ENCODE data around the gene PLEKHH2.

The PLEKHH2 gene

DNA sequence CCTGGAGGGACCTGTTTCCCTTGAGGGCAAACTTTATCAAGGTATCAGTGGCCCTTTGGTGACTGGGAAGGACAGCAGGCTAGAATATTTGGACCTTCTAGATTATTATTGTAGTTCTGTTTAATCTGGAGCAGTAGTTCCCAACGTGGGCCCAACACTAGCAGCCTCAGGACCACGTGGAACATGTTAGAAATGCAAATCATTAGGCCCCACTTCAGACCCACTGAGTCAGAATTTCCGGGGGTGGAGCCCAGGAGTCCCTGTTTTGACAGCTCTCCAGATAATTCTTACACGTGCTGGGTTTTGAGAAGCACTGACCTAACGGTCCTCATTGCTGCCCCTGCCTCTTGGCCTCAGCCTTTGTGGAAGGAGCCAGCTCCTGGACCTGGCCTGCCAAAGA, 111.3 kb downstream of the PLEKHH2 start:
- DNase-seq (ENCODE audit: low read depth in 1 of 2, low spot score in 1 of 2), result no peak
- TF ChIP-seq, protein P1, sequence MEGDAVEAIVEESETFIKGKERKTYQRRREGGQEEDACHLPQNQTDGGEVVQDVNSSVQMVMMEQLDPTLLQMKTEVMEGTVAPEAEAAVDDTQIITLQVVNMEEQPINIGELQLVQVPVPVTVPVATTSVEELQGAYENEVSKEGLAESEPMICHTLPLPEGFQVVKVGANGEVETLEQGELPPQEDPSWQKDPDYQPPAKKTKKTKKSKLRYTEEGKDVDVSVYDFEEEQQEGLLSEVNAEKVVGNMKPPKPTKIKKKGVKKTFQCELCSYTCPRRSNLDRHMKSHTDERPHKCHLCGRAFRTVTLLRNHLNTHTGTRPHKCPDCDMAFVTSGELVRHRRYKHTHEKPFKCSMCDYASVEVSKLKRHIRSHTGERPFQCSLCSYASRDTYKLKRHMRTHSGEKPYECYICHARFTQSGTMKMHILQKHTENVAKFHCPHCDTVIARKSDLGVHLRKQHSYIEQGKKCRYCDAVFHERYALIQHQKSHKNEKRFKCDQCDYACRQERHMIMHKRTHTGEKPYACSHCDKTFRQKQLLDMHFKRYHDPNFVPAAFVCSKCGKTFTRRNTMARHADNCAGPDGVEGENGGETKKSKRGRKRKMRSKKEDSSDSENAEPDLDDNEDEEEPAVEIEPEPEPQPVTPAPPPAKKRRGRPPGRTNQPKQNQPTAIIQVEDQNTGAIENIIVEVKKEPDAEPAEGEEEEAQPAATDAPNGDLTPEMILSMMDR (IDR thresholded peaks at IDR 0.05; ENCODE audit: insufficient read depth, low read length), result no peak
- TF ChIP-seq, protein P2, sequence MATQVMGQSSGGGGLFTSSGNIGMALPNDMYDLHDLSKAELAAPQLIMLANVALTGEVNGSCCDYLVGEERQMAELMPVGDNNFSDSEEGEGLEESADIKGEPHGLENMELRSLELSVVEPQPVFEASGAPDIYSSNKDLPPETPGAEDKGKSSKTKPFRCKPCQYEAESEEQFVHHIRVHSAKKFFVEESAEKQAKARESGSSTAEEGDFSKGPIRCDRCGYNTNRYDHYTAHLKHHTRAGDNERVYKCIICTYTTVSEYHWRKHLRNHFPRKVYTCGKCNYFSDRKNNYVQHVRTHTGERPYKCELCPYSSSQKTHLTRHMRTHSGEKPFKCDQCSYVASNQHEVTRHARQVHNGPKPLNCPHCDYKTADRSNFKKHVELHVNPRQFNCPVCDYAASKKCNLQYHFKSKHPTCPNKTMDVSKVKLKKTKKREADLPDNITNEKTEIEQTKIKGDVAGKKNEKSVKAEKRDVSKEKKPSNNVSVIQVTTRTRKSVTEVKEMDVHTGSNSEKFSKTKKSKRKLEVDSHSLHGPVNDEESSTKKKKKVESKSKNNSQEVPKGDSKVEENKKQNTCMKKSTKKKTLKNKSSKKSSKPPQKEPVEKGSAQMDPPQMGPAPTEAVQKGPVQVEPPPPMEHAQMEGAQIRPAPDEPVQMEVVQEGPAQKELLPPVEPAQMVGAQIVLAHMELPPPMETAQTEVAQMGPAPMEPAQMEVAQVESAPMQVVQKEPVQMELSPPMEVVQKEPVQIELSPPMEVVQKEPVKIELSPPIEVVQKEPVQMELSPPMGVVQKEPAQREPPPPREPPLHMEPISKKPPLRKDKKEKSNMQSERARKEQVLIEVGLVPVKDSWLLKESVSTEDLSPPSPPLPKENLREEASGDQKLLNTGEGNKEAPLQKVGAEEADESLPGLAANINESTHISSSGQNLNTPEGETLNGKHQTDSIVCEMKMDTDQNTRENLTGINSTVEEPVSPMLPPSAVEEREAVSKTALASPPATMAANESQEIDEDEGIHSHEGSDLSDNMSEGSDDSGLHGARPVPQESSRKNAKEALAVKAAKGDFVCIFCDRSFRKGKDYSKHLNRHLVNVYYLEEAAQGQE (IDR thresholded peaks at IDR 0.05; ENCODE audit: insufficient replicate concordance, low read depth), result no peak
- TF ChIP-seq POLR2AphosphoS5 (IDR thresholded peaks at IDR 0.05; ENCODE audit: low read depth) (no peak), SPI1 (IDR thresholded peaks at IDR 0.05; ENCODE audit: borderline replicate concordance, low read depth) (no peak), GABPA (IDR thresholded peaks at IDR 0.05; ENCODE audit: low read depth) (no peak)

DNA sequence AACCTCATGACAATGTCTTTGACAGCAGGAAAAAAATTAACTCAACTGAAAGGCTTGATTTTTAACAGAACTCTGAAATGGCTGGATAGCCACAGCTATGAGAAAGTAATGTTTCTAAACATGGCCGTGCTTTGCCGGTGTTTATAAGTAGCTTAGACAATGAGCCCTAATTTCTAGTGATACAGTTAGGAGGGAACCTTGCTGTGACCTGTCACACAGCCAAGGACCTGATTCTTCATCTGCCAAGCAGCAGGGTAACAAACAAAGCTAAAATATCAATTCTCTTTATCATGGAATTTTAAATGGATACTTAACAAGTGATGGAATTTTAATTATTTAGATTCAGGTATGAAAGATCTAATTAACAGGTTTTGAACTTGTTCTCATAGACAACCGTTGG, 112.5 kb downstream of the PLEKHH2 start:
- Histone ChIP-seq H3K27ac (replicated peaks) (no peak overlapping the region), H3K27me3 (ENCODE audit: insufficient read depth, poor library complexity, severe bottlenecking) (peaks cover 2% of the 10 kb centered on the region), H3K4me3 (replicated peaks; ENCODE audit: insufficient read depth, low read length) (no peak overlapping the region)
- no peak for TF ChIP-seq SPI1 (IDR thresholded peaks at IDR 0.05; ENCODE audit: borderline replicate concordance, low read depth)
- no peak for TF ChIP-seq POLR2AphosphoS5 (IDR thresholded peaks at IDR 0.05; ENCODE audit: low read depth)
- no peak for TF ChIP-seq GABPA (IDR thresholded peaks at IDR 0.05; ENCODE audit: low read depth)
- TF ChIP-seq, protein P2 (IDR thresholded peaks at IDR 0.05; ENCODE audit: insufficient replicate concordance, low read depth), result no peak
- TF ChIP-seq, protein P1 (IDR thresholded peaks at IDR 0.05; ENCODE audit: insufficient read depth, low read length), result no peak
- no peak for DNase-seq (ENCODE audit: low read depth in 1 of 2, low spot score in 1 of 2)

More for the DNA sequence above, 111.3 kb downstream of the PLEKHH2 start:
- Histone ChIP-seq H3K27ac (replicated peaks) (no peak overlapping the region), H3K4me3 (replicated peaks; ENCODE audit: insufficient read depth, low read length) (no peak overlapping the region), H3K27me3 (ENCODE audit: insufficient read depth, poor library complexity, severe bottlenecking) (peaks cover 2% of the 10 kb centered on the region)

DNA sequence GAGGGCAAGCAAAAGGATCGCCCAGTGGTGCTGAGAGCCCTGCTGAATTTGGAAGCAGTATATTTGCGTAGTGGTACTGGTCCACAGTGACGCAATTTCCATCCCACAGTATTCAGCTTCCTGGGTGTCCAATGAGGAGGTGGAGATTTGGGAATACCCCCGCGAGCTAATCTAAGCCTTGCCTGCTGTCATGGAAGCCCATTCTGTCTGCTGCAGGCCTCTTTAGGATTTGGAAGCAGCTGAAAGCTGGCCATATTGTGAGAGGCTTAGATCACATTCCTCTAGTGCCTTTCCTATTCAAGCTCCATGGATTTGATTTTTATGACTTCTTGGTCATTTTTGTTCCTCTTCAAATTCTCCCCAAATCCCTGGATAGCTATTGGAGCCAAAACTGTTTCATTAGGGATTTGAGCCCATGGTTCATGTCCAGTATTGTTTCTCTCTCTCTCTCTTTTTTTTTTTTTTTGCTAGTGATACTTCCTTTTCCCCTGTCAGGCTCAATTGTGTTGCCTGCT, 114.5 kb downstream of the PLEKHH2 start:
- Histone ChIP-seq H3K4me3 (replicated peaks; ENCODE audit: insufficient read depth, low read length) (no peak overlapping the region), H3K27ac (replicated peaks) (no peak overlapping the region), H3K27me3 (ENCODE audit: insufficient read depth, poor library complexity, severe bottlenecking) (peaks cover 2% of the 10 kb centered on the region)
- DNase-seq (ENCODE audit: low read depth in 1 of 2, low spot score in 1 of 2), result no peak
- TF ChIP-seq, protein P2 (IDR thresholded peaks at IDR 0.05; ENCODE audit: insufficient replicate concordance, low read depth), result no peak
- TF ChIP-seq, protein P1 (IDR thresholded peaks at IDR 0.05; ENCODE audit: insufficient read depth, low read length), result no peak

Measured in HL-60 (cell line).